ENCODE data around the gene MEIOB.
"Not testable (repeated sequence)": the region's sequence is repeated elsewhere in the genome, so short reads cannot be mapped to it uniquely, and the experiment has no call there.

Gene MEIOB, protein sequence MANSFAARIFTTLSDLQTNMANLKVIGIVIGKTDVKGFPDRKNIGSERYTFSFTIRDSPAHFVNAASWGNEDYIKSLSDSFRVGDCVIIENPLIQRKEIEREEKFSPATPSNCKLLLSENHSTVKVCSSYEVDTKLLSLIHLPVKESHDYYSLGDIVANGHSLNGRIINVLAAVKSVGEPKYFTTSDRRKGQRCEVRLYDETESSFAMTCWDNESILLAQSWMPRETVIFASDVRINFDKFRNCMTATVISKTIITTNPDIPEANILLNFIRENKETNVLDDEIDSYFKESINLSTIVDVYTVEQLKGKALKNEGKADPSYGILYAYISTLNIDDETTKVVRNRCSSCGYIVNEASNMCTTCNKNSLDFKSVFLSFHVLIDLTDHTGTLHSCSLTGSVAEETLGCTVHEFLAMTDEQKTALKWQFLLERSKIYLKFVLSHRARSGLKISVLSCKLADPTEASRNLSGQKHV

DNA sequence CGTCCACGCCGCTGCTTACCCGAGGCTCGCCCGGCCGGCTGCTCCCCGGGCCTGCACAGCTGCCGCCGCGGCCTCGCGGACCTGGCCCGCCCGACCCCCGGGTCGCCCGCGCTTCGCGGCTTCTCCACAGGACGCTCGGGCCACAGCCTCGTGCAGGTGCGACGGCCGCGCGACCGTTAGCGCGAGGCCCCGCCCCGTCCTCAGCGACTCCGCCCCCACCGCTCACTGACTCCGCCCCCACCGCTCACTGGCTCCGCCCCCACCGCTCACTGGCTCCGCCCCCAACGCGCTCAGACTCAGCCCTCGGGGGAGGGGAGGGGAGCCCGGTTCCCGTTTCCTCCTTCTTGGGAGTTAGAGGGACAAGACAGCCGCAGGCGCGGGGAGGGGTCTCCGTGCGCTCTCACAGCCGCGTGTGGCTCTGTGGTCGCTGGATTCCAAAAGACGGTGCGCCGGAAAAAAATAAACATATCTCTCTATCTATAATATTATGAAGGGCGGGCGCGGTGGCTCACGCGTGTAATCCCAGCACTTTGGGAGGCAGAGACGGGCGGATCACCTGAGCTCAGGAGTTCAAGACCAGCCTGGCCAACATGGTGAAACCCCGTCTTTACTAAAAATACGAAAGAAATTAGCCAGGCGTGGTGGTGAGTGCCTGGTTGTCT is at the start of gene MEIOB:
Gene MEIOB, minus strand, starts transcription at position 191 of the 662 bp plus-strand sequence. CDS start 3,989 bp downstream, outside the sequence.
- DNase-seq: no peak

- DNase-seq: no peak
Observed at GRCh38 chr16:1920727-1921171, 48.8 kb upstream of the MEIOB start.

- DNase-seq: not testable (repeated sequence)
Observed at GRCh38 chr16:1920122-1920521, 48.2 kb upstream of the MEIOB start.

- DNase-seq: no peak
Observed at GRCh38 chr16:1919327-1919998, 47.5 kb upstream of the MEIOB start.

GRCh38 chr16:1918351-1919326 is 46.7 kb upstream of the MEIOB start, which contains the start of gene HS3ST6:
HS3ST6 (minus strand) TSS chr16:1918415; CDS start chr16:1918323, 92 bp downstream.
- DNase-seq: no peak

DNA sequence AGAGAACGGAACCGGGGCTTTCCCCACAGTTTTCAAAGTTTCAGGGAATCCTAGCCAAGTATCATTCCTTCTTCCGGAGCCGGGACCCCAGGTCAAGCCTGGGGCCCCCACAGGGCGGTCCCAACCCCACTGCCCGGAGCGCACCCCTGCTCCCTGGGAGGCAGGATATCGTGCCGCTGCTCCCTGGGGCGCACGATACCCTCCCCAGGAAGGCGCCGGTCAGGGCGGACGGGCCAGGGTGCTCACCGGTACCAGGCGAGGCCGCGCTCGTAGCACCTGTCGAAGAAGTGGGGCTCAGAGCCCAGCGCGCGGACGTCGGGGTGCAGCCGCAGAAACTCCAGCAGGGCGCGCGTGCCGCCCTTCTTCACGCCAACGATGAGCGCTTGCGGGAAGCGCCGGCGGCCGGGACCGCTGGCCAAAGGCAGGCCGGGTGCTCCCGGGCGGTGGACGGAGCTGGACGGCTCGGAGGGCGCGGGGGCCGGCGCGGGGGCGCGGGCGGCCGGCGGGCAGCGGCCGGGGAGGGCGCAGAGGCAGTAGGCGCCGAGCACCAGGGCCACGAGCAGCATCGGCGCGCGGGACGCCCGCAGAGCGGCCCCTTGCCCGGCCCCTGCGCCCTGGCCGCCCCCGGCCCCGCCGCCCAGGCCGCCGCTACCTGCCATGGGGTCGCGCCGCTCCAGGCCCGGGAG is 45.8 kb upstream of the MEIOB start:
- DNase-seq: no peak

- no peak for DNase-seq
Observed at GRCh38 chr16:1917056-1917664, 45.2 kb upstream of the MEIOB start.

DNA sequence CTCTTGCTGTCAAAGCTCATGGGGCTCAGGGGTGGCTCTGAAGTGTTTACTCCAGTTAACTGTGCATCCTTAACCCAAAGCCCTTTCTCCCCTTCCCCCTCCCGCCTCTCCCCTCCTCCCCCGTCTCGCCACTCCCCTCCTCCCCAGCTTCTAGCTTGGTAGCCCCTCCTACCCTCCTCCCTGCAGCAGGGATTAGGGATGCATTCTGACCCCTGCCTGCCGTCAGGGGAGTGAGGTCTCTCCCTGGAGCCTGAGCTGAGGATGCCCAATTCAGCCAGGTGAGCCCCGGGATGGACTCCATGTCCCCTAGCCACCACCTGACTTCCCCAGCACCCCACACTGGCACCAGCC is 44.7 kb upstream of the MEIOB start:
- DNase-seq: no peak

GRCh38 chr16:1915732-1916639 is 44.0 kb upstream of the MEIOB start:
- no peak for DNase-seq

- DNase-seq: no peak
Observed at GRCh38 chr16:1914988-1915387, 43.0 kb upstream of the MEIOB start.

DNA sequence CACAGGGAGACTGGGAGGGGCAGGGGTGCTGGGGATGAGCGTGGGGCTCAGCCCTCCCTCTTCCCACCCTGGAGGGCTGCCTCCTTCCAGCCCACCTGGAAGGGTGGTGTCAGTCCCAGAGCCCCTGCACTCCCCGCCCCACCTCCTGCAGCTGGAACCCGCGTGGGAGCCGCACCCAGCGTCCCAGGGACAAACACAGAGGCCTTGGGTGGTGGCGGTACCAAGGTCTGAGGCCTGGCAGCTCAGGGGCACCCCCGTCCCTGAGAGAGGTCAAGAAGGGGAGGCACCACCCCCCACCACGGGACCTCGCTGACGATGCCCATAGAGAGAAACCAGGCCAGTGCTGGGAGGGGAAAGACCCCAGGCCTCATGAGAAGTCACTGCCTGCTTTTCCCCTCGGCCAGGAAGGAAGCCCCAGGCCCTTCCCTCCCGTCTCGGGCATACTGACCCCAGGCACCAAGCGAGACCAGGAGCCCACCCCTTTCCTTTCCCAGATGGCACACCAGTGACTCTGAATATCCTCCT is 42.2 kb upstream of the MEIOB start:
- no peak for DNase-seq

DNA sequence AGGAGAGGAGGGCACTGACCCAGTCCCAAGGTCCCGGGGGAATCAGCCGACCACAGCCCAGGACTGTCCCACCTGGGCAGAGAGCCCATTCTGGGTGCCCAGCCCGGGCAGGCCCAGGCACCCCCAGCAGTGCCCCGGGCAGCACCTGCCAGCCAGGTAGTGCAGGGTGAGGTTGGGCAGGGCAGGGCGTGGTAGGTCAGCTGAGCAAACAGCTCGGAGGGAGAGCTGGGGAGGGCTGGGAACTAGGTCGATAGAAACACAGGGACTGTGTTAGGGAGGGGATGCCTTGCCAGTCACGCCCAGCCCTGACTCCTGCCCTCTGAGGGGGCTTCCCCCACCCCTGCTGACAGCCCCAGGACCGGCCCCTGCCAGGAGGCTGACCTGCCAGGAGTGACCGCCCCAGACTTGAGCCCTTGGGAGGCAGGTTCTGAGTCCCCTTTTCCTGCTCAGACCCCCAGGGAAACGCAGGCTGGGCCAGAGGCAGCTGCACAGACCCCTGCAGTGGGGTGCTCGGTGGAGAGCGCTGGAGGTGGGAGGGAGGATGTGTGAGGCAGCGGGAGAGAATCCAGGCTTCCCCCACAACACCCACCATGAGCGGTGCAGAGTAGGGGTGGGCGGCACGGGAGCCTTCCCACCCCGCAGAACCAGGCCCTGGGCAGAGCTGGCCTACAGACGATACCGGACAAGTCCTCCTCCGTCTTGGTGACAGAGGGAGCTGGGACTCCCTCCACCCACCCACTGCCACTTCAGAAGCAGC is 41.5 kb upstream of the MEIOB start:
- DNase-seq: no peak

DNA sequence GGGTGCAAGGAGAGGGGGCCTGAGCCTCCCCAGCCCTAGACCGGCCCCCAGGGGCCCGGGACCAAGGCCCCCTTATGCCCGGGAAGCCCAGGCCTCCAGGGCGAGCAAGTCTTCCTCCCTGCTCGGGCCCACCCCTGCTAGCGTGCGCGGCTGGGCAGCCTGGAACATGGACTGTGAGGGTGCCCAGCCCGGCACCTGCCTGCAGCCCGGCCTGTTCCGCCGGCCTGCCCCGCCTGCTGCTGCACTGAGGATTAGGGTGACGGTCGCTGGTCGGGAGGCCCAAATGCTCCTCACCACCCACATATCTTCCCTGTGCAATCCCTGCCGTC is 40.2 kb upstream of the MEIOB start:
- no peak for DNase-seq

- no peak for DNase-seq
Observed at GRCh38 chr16:1911467-1912214, 39.7 kb upstream of the MEIOB start.

GRCh38 chr16:1909561-1910231 is 37.7 kb upstream of the MEIOB start:
- no peak for DNase-seq

GRCh38 chr16:1908983-1909382 is 37.0 kb upstream of the MEIOB start:
- DNase-seq: no peak

- DNase-seq: no peak
Observed at GRCh38 chr16:1908184-1908583, 36.2 kb upstream of the MEIOB start.

Measured in activated effector memory CD4-positive, alpha-beta T cell treated with Interleukin-2 at 50 U/mL for 16 hours (primary cell).